ENCODE measurements around the gene GRID1.

DNA sequence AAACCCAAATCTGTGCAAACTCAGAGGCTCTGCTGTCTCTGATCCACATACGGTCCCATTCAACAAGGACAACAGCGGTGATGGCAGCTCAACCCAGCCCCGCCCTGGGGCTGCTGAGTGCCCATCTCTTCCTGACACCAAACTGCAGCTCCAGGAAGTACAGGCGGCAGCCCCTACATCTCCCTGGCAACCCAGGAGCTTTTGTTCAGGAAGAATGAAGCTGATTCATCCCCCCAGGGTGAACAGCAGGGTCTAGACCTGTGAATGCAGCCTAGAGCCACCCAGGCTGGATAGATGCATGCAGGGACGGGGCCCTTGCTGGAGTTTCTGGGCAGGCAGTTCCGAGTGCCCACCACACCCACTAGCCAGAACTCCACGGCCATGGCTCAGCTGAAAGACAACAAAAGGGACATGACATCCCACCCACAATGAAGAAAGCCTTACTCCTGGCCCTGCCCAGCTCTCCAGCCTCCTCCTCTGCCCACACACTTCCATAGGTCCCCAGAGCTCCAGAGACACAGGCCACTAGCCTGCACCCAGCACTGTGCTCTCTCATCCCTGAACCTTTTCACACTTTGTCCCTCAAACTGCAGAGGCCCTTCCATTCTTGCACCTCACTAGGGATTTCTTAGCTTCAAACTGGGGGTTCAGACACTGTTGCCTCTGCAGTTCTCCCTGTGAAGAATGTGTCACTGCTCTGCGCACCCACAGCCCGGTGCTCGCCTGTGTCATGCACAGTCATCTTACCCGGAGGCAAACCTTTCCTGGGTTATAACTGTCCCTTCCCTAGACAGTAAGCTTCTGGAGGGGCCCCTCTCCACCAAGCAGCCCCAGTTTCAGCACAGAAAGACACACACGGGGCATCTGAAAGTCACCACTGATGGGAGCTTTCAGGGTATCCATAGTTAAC, 99.1 kb downstream of the GRID1 start:
- no peak for TF ChIP-seq CTCF (IDR thresholded peaks at IDR 0.05 in 8 of 11, conservative IDR thresholded peaks at IDR 0.05 in 3 of 11)
- no peak for TF ChIP-seq POLR2A (IDR thresholded peaks at IDR 0.05)
